ENCODE data around the gene SPTBN4.
"Not testable (repeated sequence)": the region's sequence is repeated elsewhere in the genome, so short reads cannot be mapped to it uniquely, and the experiment has no call there.

The SPTBN4 gene

GRCh38 chr19:40442328-40443130, 24.3 kb upstream of the SPTBN4 start:
- no peak for DNase-seq

DNA sequence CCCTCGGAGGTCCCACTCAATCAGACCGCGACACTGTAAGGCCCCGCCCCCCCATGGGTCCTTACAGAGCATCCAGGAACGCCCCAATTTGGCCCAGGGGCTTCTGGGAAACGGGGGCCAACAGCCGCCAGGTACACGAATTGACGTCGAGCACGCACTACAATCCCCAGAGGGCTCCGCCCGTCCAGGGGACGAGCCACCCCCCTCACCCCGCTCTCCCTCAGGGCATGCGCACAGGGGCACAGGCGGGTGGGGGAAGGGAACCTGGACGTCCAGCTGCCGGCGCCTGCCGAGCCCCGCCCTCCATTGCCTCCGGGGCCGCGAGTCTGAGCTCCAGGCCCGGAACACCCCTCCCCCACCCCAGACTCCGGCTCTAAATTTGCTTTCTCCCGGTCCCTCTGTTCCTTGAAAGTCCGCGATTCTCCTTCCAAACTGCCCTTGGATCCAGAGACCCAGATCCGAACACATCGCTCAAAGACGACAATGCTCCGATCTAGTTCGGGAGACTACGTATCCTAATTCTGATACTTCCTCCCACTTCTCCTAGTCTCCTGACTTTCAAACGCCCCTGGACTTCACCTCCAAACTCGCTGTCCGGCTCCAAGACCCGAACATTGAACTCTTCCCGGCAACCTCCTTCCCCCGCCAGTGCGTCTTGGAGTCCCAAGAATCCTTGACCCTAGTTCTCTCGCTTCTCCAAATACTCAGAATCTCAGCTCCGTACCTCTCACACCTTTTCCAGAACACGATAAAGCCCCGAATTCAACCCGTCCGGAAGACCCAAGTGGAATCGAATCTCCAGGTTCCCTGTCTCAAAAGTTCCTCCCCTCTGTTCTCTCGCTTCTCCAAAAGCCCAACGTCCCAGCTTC, 23.4 kb upstream of the SPTBN4 start:
- DNase-seq = peak; percentile 98

DNA sequence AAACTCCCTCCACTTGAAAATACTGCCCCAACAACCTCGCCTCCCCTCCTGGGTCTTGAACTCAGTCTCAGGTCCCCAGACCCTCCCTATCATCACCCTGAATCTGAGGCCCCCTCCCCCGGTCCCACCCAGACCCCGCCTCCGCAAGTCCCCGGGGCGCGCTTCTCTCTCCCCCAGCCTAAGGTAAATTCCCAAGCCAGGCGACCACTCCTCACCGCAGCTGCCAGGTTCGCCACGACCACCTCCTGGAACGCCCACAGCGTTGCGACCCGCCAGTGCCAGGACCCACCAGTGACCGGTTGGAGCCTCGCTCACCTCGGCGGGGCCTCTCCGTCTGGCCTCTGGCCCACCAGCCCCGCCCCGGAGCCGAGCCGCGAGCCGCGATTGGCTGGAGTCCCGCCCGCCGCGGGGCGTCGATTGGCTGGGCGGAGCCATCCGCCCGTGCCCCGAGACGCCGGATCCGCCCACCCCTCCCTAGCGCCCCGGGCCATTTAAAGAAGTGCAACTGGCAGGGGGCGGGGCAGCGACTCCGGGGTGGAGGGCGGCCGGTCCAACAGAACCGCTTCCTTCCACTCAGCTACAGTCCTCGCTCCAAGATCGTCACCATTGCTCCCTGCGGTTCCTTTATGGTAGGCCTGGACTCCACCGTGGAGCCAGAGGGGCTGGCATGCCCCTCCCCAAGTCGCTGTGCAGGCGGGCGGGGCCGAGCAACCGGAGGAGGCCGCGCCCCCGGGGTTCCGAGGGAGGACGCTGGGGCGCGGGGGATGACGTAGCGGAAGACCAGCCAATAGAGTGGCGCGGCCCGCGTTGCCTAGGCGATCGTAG, 22.6 kb upstream of the SPTBN4 start, which contains the start of gene SERTAD3:
Gene SERTAD3, minus strand, starts transcription at position 336 of the 825 bp plus-strand sequence. CDS start 2,255 bp downstream, outside the sequence.
- DNase-seq = peak; percentile 92

GRCh38 chr19:40444825-40445312, 21.9 kb upstream of the SPTBN4 start:
- no peak for DNase-seq

GRCh38 chr19:40445780-40446262, 21.0 kb upstream of the SPTBN4 start:
- no peak for DNase-seq

DNA sequence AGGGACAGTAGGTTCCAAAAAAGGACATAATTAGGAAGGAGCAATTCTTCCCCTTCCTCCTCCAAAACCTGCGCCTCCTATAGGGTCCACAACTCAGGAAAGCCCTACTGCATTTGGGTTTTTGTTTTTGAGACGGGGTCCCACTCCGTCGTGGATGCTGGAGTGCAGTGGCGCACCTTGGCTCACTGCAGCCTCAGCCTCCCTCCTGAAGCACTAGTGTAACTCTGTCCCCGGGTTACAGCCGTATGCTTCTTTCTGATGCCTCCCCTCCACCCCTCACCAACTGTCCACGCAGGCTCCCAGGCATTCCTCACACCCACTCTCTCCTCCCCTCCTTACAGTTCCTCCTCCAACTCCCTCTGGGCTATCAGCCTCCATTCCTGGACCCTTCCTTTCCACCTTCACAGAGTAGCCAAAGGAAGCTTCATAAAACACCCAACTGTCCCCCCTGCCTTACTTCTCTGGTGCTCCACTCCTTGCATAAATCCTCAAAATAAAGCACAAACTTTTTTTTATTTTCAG, 20.5 kb upstream of the SPTBN4 start:
- DNase-seq = no peak

DNA sequence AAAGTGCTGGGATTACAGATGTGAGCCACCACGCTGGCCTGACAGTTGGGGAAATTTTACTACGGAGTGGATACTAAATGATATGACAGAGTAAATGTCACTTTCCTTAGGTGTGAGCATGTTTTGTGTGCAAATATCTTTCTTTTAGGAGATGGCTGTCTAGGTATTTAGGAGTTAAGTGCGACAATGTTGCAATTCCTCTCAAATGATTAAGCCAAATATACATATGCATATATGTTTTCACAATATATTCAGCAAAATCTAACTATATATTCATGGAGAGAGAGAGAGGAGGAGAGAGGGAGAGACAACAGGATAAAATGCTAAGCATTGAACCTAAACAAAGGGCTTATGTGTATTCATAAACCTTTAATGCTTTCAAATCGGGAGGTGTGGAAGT, 17.3 kb upstream of the SPTBN4 start:
- DNase-seq = no peak

- no peak for DNase-seq
These were observed 16.1 kb upstream of the SPTBN4 start for GRCh38 chr19:40450664-40451063.

DNA sequence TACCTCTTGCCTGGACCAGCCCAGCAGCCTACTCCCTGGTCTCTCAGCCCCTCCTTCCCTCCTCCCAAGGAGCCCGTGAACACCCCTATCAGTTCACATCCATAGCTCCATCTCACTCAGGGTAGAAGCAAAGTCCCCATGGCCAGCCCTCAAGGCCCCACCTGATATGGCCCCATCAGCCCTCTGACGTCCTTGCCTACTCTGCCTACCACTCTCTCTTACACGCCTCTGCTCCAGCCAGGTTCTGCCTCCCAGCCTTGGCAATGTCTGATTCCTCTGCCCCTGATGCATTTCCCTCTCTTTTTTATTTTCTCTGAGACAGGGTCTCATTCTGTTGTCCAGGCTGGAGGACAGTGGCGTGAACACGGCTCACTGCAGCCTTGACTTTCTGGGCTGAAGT, 14.8 kb upstream of the SPTBN4 start:
- no peak for DNase-seq

- no peak for DNase-seq
These were observed 13.6 kb upstream of the SPTBN4 start for GRCh38 chr19:40453151-40453735.

- not testable (repeated sequence) for DNase-seq
These were observed 12.9 kb upstream of the SPTBN4 start for GRCh38 chr19:40453943-40454342.

- no peak for DNase-seq
These were observed 9.8 kb upstream of the SPTBN4 start for GRCh38 chr19:40457048-40457447.

- DNase-seq = no peak
These were observed 8.7 kb upstream of the SPTBN4 start for GRCh38 chr19:40457953-40458596.

- DNase-seq = no peak
These were observed 8.2 kb upstream of the SPTBN4 start for GRCh38 chr19:40458597-40458974.

DNA sequence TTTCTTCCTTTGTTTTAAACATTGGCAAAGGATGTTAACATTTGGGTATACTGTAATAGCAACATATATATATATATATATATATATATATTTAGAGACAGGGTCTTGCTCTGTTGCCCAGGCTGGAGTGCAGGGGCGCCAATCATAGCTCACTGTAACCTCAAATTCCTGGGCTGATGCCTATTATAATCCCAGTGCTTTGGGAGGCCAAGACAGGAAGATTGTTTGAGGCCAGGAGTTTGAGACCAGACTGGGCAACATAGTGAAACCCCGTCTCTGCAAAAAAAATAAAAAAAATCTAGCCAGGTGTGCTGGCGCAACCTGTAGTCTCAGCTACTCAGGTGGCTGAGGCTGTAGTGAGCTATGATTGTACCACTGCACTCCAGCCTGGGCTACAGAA, 6.6 kb upstream of the SPTBN4 start:
- no peak for DNase-seq

- DNase-seq = no peak
These were observed 5.1 kb upstream of the SPTBN4 start for GRCh38 chr19:40461669-40462221.

- DNase-seq = not testable (repeated sequence)
These were observed 3.2 kb upstream of the SPTBN4 start for GRCh38 chr19:40463587-40464037.

GRCh38 chr19:40464059-40465024, 2.5 kb upstream of the SPTBN4 start:
- DNase-seq = peak; percentile 58

DNA sequence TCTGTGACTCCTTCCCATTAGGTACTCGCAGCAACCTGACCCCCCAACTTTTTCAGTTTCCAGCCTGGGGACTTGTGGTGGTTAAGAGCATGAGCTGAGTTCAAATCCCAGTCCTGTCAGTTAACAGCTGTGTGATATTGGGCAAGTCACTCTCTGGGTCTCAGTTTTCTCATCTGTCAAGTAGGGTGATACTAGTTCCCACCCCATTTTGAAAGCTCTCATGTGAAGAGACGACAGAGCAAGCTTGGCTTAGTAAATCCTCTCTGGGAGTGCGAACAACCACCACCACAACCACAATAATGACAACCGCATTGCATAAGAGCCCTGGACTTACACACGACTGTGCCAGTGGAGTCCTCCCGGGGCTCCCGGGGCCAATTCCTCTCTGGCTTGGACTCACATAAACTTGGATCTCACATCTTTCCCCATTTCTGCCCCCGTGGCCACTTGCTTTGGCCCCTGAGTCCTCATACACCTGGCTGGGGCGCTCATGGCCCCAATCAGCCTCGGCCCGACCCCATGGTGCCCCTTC, 1.7 kb upstream of the SPTBN4 start:
- no peak for DNase-seq
